Measurements from ENCODE around the gene PDE4D.

Gene PDE4D

DNA sequence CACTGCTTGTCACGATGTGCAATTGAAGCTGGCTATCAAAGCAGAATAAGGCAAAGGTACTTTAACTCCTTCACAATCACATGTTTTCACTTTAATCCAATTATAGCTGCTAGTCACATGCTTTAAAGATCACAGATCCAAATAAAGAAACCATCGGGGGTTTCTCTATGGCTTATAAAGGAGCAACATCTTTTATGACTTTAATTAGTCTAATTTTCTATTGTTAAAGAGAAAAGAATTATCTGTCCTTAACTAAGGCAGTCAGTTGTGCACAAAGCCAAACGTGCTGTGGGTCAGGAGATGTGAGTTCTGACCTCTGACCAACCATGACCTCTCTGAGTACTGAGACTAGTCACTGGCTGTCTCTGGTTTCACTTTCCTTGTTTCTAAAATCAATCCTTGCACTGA, 749.6 kb downstream of the PDE4D start:
- Histone ChIP-seq H2BK5ac (ENCODE audit: low read depth, low read length, poor library complexity, severe bottlenecking) (no peak overlapping the region), H3K4me1 (ENCODE audit: control insufficient read depth, insufficient read depth, low read depth, low read length) (no peaks in the 10 kb centered on the region), H3K4me3 (ENCODE audit: insufficient read depth in 1 of 2, low read depth in 1 of 2, low read length in 2 of 2) (no peak overlapping the region), H2BK12ac (ENCODE audit: low read length in 2 of 2) (no peak overlapping the region), H4K91ac (ENCODE audit: low read length) (no peak overlapping the region), H2BK120ac (ENCODE audit: low read depth, low read length) (no peak overlapping the region), H2AK5ac (ENCODE audit: low read length, severe bottlenecking) (no peak overlapping the region), H3K4me2 (ENCODE audit: low read length, poor library complexity, severe bottlenecking) (no peak overlapping the region), H3K36me3 (ENCODE audit: control insufficient read depth in 1 of 2, insufficient read depth in 2 of 2, low read depth in 1 of 2, low read length in 2 of 2) (no peaks in the 10 kb centered on the region), H3K4ac (ENCODE audit: low read depth in 1 of 2, low read length in 2 of 2) (no peak overlapping the region), H3K27ac (ENCODE audit: low read length, poor library complexity, severe bottlenecking) (no peak overlapping the region), H3K9me3 (ENCODE audit: control insufficient read depth, low read length) (no peaks in the 10 kb centered on the region), H4K8ac (ENCODE audit: low read length) (no peak overlapping the region), H3K18ac (ENCODE audit: low read depth in 1 of 2, low read length in 2 of 2) (no peak overlapping the region), H3K23ac (ENCODE audit: low read length in 2 of 2) (no peak overlapping the region), H3K27me3 (ENCODE audit: control insufficient read depth in 1 of 2, insufficient read depth in 1 of 2, low read length in 2 of 2) (no peaks in the 10 kb centered on the region), H2BK15ac (ENCODE audit: low read depth, poor library complexity, severe bottlenecking) (no peak overlapping the region), H3K9ac (ENCODE audit: low read length) (no peak overlapping the region), H2AFZ (ENCODE audit: low read depth, low read length) (no peak overlapping the region), H3K79me1 (replicated peaks; ENCODE audit: low read length, poor library complexity, severe bottlenecking) (no peaks in the 10 kb centered on the region), H3K14ac (ENCODE audit: low read length in 2 of 2) (no peak overlapping the region)
- WGBS = 59% methylated on average over 2 of the region's 3 CpGs
- no peak for DNase-seq

DNA sequence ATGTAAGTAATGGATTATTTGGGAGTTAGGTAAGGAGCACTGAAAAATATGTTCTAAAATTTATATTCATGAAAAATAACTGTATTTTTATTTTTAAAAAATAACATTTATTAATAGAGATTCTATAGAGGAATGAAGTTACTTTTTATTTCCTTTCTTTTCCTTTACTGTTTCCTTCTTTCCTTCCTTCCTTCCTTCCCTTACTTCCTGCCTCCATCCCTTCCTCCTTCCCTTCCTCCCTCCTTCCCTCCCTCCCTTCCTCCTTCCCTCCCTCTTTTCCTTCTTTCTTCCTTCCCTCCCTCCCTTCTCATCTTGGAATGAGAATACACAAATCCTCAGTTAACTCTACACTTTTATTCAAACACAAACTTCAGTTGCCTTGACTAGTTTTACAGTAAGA, 750.6 kb downstream of the PDE4D start:
- Histone ChIP-seq H2BK120ac (ENCODE audit: low read depth, low read length) (no peak overlapping the region), H2BK5ac (ENCODE audit: low read depth, low read length, poor library complexity, severe bottlenecking) (no peak overlapping the region), H3K4me3 (ENCODE audit: insufficient read depth in 1 of 2, low read depth in 1 of 2, low read length in 2 of 2) (no peak overlapping the region), H2BK12ac (ENCODE audit: low read length in 2 of 2) (no peak overlapping the region), H3K9me3 (ENCODE audit: control insufficient read depth, low read length) (no peaks in the 10 kb centered on the region), H3K4ac (ENCODE audit: low read depth in 1 of 2, low read length in 2 of 2) (no peak overlapping the region), H3K18ac (ENCODE audit: low read depth in 1 of 2, low read length in 2 of 2) (no peak overlapping the region), H3K9ac (ENCODE audit: low read length) (no peak overlapping the region), H3K27me3 (ENCODE audit: control insufficient read depth in 1 of 2, insufficient read depth in 1 of 2, low read length in 2 of 2) (no peaks in the 10 kb centered on the region), H2AFZ (ENCODE audit: low read depth, low read length) (no peak overlapping the region), H4K91ac (ENCODE audit: low read length) (no peak overlapping the region), H4K8ac (ENCODE audit: low read length) (no peak overlapping the region), H3K27ac (ENCODE audit: low read length, poor library complexity, severe bottlenecking) (no peak overlapping the region), H3K4me2 (ENCODE audit: low read length, poor library complexity, severe bottlenecking) (no peak overlapping the region), H3K14ac (ENCODE audit: low read length in 2 of 2) (no peak overlapping the region), H2AK5ac (ENCODE audit: low read length, severe bottlenecking) (no peak overlapping the region), H3K4me1 (ENCODE audit: control insufficient read depth, insufficient read depth, low read depth, low read length) (no peaks in the 10 kb centered on the region), H3K36me3 (ENCODE audit: control insufficient read depth in 1 of 2, insufficient read depth in 2 of 2, low read depth in 1 of 2, low read length in 2 of 2) (no peaks in the 10 kb centered on the region), H3K23ac (ENCODE audit: low read length in 2 of 2) (no peak overlapping the region), H3K79me1 (replicated peaks; ENCODE audit: low read length, poor library complexity, severe bottlenecking) (no peaks in the 10 kb centered on the region), H2BK15ac (ENCODE audit: low read depth, poor library complexity, severe bottlenecking) (no peak overlapping the region)
- DNase-seq = no peak

DNA sequence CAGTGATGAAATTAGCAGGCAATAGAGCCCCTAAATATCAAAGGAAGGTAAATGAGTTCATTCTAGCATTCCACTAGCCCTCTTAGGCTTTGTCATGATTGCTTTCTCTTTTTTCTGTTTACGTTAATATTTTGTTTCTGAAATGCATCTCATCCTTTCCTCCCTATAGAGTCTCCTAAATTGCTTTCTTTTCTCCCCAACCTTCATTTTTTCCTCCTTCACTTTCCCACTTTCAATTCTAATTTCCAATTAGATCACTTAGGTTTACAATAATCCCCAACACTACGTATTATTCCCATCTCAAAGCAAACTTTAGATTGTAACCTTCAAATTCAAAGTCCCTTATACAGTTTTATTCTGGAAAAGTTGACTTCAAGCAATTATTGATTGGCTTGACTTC, 751.4 kb downstream of the PDE4D start:
- DNase-seq = no peak
- Histone ChIP-seq H3K9me3 (ENCODE audit: control insufficient read depth, low read length) (no peaks in the 10 kb centered on the region), H3K14ac (ENCODE audit: low read length in 2 of 2) (no peak overlapping the region), H4K91ac (ENCODE audit: low read length) (no peak overlapping the region), H2BK5ac (ENCODE audit: low read depth, low read length, poor library complexity, severe bottlenecking) (no peak overlapping the region), H2BK15ac (ENCODE audit: low read depth, poor library complexity, severe bottlenecking) (no peak overlapping the region), H3K27ac (ENCODE audit: low read length, poor library complexity, severe bottlenecking) (no peak overlapping the region), H2BK12ac (ENCODE audit: low read length in 2 of 2) (no peak overlapping the region), H2BK120ac (ENCODE audit: low read depth, low read length) (no peak overlapping the region), H3K79me1 (replicated peaks; ENCODE audit: low read length, poor library complexity, severe bottlenecking) (no peaks in the 10 kb centered on the region), H2AFZ (ENCODE audit: low read depth, low read length) (no peak overlapping the region), H3K9ac (ENCODE audit: low read length) (no peak overlapping the region), H3K23ac (ENCODE audit: low read length in 2 of 2) (no peak overlapping the region), H3K4ac (ENCODE audit: low read depth in 1 of 2, low read length in 2 of 2) (no peak overlapping the region), H3K18ac (ENCODE audit: low read depth in 1 of 2, low read length in 2 of 2) (no peak overlapping the region), H3K4me1 (ENCODE audit: control insufficient read depth, insufficient read depth, low read depth, low read length) (no peaks in the 10 kb centered on the region), H3K36me3 (ENCODE audit: control insufficient read depth in 1 of 2, insufficient read depth in 2 of 2, low read depth in 1 of 2, low read length in 2 of 2) (no peaks in the 10 kb centered on the region), H3K4me2 (ENCODE audit: low read length, poor library complexity, severe bottlenecking) (no peak overlapping the region), H4K8ac (ENCODE audit: low read length) (no peak overlapping the region), H2AK5ac (ENCODE audit: low read length, severe bottlenecking) (no peak overlapping the region), H3K4me3 (ENCODE audit: insufficient read depth in 1 of 2, low read depth in 1 of 2, low read length in 2 of 2) (no peak overlapping the region), H3K27me3 (ENCODE audit: control insufficient read depth in 1 of 2, insufficient read depth in 1 of 2, low read length in 2 of 2) (no peaks in the 10 kb centered on the region)
- WGBS = over 99% methylated on average over 2 of the region's 2 CpGs

DNA sequence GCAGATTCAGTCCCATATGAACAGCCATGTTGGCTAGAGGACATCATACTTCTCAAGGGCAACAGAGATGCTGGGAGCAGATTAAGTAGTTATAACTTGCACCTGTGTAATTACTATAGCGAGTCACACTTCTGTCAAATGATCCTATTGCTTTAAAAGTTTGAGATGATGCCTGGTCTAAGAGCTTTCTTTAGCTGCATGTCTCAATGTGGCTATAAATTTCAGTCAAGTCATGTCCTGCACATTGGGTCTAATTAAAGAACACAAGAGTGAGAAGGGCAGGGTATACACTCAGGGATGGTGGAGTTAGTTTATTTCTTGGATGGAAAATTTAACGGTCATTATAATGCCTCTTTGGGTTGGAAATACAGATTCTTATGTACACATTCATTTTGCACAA, 753.4 kb downstream of the PDE4D start:
- Histone ChIP-seq H2BK15ac (ENCODE audit: low read depth, poor library complexity, severe bottlenecking) (no peak overlapping the region), H3K79me1 (replicated peaks; ENCODE audit: low read length, poor library complexity, severe bottlenecking) (no peaks in the 10 kb centered on the region), H3K14ac (ENCODE audit: low read length in 2 of 2) (no peak overlapping the region), H3K9me3 (ENCODE audit: control insufficient read depth, low read length) (no peaks in the 10 kb centered on the region), H2BK120ac (ENCODE audit: low read depth, low read length) (no peak overlapping the region), H3K27ac (ENCODE audit: low read length, poor library complexity, severe bottlenecking) (no peak overlapping the region), H3K4me1 (ENCODE audit: control insufficient read depth, insufficient read depth, low read depth, low read length) (no peaks in the 10 kb centered on the region), H3K9ac (ENCODE audit: low read length) (no peak overlapping the region), H3K36me3 (ENCODE audit: control insufficient read depth in 1 of 2, insufficient read depth in 2 of 2, low read depth in 1 of 2, low read length in 2 of 2) (no peaks in the 10 kb centered on the region), H3K4me2 (ENCODE audit: low read length, poor library complexity, severe bottlenecking) (no peak overlapping the region), H3K18ac (ENCODE audit: low read depth in 1 of 2, low read length in 2 of 2) (no peak overlapping the region), H2AK5ac (ENCODE audit: low read length, severe bottlenecking) (no peak overlapping the region), H3K4me3 (ENCODE audit: insufficient read depth in 1 of 2, low read depth in 1 of 2, low read length in 2 of 2) (no peak overlapping the region), H3K4ac (ENCODE audit: low read depth in 1 of 2, low read length in 2 of 2) (no peak overlapping the region), H2BK5ac (ENCODE audit: low read depth, low read length, poor library complexity, severe bottlenecking) (no peak overlapping the region), H4K8ac (ENCODE audit: low read length) (no peak overlapping the region), H3K27me3 (ENCODE audit: control insufficient read depth in 1 of 2, insufficient read depth in 1 of 2, low read length in 2 of 2) (peaks cover 0 to 3% of the 10 kb centered on the region in 2 experiments), H3K23ac (ENCODE audit: low read length in 2 of 2) (no peak overlapping the region), H2BK12ac (ENCODE audit: low read length in 2 of 2) (no peak overlapping the region), H2AFZ (ENCODE audit: low read depth, low read length) (no peak overlapping the region), H4K91ac (ENCODE audit: low read length) (no peak overlapping the region)
- WGBS = 100% methylated on average over 1 of the region's 2 CpGs
- DNase-seq = no peak

Data from mesenchymal stem cell (in vitro differentiated cells and primary cell).